Effector CD4-positive, alpha-beta T cell (primary cell): ENCODE measurements around the gene CSNK2A2.

Source experiments
- DNase-seq: peaks from one replicate; pipeline ENCODE4 v3.0.0-alpha.2; 2020
- total RNA-seq: gene quantifications from one replicate; lab custom pipeline; 2026; lab: John Stamatoyannopoulos, UW

The CSNK2A2 gene
- 78.2 reads per million, percentile 78 among the genes with 10 or more reads in this experiment for total RNA-seq

DNA sequence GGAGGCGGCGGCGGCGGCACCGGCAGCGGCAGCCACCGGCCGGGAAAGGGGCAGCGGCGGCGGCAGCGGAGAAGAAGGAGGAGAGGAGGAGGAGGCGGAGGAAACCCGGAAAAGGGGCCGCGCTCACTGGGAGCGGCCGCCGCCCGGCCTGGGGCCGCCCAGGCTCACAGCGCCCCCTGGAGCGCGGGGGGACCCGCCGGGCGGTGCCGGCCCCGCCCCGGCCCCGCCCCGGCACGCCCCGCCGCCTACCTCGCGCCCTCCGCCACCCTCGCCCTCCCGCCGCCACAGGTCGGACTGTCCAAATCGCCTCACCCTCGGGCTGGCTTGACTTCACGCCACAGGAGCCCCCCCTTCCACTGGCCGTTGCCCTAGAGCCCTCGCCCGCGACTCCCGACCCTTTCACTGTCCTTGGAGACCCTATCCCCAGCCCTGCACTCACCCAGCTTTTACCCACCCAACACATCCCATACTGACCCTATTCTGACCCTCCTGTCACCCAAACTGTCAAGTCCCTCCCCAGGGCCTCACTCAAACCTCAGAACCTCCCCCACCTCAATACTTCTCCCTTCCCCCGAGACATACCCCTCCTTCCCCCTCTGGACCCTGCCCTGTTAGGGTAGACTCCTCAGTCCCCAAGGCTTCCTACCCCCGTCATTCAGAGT is at the start of gene CSNK2A2:
Gene CSNK2A2, minus strand, starts transcription at position 85 of the 662 bp plus-strand sequence. CDS start 370 bp downstream, outside the sequence.
- peak; percentile 64 for DNase-seq

DNA sequence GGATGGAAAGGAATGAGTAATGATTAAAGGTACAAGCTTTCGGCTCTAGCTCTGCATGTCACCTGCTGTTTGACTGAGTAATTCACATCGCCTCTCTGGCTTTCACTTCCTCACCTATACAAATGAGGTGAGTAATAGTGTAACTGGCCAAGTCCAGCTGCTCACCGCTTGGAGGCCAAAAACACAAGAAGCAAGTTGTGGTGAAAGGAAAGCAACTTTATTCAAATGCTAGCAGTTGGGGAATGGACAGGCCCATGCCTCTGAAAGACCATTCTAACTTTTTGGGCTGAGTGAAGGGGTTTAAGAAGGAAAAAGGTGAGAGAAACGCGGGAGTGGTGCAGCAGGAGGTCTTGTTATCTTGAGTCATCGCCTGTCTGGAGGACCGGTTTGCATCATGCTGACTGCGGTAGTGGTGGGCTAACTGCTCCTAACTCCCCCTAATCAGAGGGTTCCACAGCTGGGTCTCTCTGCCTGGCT is 45.7 kb upstream of the CSNK2A2 start:
- no peak for DNase-seq

DNA sequence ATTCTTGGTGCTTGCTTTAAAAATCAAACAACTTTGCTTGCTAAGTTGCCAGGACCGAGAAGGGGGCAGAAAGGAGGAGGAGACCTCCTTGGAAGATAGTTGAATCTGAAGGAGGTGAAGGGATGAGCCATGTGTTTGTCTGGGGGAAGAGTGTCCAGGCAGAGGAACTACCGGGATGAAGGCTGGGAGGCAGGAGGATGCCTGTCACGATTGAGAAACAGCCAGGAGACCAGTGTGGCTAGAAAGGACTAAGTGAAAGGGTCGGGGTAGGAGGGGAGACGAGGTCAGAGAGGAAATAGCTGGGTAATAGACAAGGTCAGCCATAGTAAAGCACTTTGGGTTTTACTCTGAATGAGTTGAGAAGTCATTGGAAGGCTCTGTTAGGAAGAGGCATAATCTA is 38.9 kb upstream of the CSNK2A2 start:
- DNase-seq = no peak

DNA sequence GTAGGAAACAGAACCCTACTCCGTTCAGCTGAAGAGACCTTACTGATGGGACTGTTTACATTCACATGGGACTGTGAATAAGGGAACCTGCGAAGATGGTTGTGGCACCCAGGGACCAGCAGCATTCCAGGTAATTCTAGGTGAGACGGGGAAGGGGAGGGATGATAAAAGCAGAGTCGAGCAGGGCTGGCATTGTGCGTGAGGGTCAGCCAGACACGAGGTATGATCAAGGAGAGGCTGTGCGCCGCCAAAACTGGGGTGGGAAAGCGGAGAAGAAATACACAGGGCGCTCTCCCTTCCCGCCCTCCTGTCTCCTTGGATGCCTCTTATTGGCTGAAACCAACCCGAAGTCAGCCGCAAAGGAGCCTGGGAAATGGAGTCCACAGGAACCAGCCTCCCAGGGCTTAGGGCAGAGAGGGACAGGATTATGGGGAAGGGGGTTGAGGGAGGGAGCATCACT is 38.4 kb upstream of the CSNK2A2 start:
- DNase-seq = peak; percentile 52

DNA sequence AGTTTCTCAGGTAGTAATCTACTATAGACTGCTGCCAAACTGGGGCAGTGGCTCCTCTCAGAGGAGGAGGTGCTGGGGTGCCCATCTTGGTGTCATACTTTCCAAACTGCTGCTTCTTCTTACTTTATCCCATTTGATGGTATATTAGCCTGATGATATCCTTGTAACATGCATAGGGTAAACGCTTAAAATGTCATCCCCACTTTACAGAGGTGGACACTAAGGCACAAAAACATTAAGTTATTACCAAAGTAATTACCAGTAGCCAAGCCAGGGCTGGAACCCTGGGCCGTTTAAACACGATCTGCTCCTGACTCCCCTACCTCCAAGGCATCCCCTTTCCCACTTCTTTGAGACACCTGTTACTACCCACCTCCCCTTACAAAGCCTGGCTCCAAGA is 37.8 kb upstream of the CSNK2A2 start:
- DNase-seq = no peak

DNA sequence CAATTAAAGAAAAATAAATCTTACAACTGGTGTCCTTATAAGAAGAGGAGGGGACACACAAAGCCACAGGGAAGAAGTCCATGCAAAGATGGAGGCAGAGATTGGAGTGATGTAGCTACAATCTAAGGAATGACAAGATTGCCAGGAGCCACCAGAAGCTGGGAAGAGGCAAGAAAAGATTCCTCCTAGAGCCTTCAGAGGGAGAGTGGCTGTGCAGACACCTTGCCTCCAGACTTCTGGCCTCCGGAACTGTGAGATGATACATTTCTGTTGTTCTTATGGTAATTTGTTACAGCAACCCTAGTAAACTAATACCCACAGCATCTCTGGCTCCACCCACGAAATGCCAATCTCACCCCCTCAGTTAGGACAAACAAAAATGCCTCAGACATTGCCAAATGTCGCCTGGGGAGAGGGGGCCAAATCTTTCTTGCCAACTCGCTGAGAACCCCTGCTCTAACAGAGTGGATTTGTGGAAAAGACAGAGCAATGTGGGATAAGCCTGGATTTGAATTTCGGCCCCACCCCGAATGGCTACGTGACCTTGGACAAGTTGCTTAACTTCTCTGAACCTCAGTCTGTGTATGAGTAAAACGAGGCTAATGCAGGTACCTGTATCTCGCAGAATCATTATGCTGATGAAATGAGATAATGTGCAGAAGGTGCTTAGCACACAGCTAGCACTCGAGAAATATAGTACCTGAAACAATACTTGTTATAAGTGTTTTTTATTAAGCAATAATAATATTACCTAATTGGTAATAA is 37.1 kb upstream of the CSNK2A2 start:
- DNase-seq = no peak

DNA sequence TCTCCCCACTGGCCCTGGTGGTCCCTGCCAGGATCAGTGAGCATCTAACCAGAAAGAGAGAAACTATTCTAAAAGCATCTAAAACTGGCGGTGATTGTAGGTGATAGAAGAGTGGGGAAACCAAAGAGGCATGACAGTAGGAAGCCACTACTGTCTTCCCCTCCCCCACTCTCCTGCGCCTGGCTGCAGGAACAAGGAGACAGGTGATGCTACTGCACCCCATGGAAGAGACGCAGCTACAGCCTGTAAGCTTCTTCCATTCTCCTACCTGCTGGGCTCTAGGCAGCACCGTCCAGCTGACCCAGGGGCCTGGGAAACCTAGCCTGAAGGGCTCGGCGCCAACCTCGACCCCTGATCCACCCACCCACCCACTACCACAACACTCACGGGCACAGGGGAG is 32.4 kb upstream of the CSNK2A2 start:
- DNase-seq = no peak

DNA sequence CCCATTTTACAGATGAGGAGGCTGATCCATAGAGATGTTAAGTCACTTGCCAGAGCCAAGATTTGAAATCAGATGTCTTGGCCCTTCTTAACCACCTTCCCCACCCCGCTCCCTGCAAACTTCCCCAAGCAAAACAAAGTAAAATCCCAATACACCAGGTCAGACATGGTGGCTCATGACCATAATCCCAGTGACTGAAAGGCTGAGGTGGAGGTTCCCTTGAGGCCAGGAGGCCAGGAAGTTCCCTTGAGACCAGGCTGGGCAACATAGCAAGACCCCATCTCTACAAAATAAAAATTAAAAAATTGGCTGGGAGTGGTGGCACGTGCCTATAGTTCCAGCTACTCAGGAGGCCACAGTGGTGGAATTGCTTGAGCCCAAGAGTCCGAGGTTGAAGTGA is 28.9 kb upstream of the CSNK2A2 start:
- DNase-seq = no peak

DNA sequence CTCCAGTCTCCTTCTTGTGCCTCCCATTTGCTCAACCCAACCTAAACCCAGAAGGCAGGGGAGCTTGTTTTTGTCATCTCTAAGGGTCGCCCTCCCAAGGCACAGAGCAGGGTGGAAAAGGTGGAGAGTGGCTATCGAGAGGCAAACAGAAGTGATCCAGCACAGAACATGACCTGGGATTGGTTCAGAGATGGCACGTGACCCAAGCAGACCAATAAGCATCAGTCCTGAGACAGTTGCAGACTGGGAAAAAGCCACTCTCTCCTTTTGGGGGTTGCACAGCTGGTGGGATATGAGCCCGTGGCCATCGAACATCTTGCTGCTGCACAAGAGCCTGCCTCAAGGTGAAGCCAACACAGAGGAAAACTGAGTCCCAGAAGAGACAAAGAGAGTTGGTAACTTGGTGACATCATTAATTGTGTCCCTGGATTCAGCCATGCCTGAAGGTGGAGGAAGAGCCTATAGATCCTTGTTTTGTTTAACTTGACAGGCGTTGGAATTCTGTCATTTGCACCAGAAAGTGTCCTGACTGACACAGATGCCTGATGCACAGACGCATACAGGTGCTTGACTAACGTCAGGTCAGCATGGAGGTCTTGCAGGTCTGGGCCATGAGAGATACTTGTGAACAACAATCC is 28.2 kb upstream of the CSNK2A2 start:
- no peak for DNase-seq

DNA sequence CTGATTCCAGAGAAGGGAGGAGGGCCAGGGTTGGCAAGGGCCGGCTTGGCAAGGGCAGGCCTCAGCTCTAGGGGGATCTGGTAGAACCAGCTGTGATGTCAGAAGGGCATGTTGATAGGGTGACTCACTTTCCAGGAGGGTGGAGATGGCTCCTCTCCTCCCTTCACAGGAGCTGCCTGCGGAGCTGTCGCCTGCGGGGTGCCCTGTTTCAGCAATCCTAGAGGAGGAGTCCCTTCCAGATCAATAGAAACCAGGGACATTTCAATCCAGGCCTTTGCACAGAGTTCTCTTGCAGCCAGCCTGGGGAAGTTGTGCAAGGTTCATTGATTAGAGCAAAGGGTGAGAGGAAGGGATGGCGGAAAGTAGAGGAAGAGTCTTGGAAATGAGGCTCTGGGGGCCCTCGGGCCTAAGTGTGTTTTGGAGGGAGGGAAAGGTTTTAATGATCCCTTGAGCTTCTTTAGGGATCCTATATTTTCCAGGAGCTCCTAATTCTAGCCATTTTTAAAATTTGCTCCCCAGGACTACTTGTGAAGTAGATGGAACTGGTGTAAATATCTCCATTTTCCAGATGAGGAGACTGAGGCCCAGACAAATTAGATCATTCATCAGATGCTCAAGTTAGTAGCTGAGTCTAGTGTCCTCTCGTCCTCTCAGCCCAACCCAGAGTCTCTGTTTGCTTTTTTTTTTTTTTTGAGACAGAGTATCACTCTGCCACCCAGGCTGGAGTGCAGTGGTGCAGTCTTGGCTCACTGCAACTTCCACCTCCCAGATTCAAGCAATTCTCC is 24.8 kb upstream of the CSNK2A2 start:
- no peak for DNase-seq

DNA sequence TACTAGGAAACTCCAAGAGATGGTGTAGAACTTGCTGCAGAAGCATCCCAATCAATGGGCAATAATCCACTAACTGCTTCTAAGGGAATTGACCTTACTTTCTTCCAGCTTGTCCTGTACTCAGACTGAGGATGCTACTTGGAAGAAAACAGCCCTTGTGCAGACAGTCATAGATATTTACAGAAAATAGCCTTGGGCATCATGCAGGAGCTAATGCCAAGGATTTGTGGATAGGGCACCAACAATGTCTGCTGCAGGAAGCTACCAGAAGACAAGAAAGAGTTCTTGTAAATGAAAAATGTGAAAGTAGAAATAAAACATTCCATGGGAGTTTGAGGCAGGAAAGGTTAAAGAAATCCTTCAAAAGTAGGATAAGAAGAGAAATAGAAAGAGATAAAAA is 21.5 kb upstream of the CSNK2A2 start:
- DNase-seq = no peak

DNA sequence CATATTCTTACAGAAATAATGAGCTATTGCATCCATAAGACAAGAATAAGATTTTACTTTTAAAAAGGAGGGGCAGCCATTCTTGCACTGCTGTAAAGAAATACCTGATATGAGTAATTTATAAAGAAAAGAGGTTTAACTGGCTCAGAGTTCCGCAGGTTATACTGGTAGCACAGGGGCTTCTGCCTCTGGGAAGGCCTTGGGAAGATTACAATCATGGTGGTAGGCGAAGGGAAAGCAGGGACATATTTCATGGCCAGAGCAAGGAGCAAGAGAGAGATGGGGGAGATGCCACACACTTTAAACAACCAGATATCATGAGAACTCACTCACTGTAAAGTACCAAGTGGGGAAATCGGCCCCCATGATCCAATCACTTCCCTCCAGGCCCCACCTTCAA is 20.9 kb upstream of the CSNK2A2 start:
- no peak for DNase-seq

DNA sequence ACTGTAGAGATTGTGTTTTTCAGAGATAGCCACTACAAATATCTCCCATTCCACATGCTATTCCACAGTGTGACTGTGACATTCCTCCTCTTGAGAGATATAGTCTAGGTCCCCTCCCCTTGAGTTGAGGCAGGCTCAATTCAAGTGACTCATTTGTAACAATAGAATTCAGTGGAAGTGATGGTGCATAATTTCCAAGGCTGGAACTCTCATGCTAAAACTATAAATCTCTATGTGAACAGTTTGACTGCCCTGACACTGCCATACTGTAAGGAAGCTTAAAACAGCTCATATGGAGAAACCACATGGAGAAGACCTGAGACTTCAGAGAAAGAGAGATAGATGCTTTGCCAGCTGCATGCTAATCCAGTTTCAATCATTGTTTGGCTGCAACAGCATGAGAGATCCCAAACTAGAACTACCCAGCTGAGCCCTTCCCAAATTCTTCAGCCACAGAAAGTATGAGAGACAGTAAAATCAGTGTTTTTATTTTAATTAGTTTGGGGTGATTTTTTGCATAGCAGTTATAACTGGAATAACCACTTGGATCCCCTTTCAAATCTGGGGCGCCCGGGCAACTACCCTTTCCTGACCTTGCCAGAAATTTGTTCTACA is 19.5 kb upstream of the CSNK2A2 start:
- no peak for DNase-seq

DNA sequence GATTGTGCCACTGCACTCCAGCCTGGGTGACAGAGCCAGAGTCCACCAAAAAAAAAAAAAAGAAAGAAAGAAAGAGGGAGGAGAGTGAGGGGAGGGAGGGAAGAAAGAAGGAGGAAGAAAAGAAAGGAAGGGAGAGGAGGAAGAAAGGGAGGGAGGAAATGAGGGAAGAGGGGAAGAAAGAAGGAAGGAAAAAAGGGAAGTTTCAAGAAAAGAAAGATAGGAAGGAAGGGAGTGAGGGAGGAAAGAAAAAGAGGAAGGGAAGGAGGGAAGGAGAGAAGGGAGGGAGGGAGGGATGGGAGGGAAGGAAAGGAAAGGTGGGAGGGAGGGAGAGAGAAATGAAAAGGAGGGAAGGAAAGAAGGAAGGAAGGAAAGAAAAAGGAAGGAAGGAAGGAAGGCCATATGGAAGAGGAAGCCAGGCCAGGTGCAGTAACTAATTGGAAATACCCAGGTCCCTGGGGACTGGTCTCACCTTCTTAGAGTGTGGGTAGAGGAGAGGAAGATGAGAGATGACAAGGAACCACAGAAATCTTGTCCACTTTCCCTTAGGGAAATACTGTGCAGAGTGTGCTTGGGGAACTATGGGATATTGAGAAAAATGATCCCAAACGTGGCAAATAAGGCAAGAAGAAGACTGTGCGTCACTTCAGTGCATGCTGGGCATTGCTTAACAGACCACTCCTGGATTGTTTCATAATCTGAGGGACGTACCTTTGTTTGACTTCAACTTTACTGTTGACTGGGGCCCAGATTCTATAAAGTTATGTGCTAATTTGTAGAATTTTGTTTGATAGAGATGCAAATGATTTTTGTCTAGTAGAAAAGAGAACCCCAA is 15.1 kb upstream of the CSNK2A2 start:
- no peak for DNase-seq

DNA sequence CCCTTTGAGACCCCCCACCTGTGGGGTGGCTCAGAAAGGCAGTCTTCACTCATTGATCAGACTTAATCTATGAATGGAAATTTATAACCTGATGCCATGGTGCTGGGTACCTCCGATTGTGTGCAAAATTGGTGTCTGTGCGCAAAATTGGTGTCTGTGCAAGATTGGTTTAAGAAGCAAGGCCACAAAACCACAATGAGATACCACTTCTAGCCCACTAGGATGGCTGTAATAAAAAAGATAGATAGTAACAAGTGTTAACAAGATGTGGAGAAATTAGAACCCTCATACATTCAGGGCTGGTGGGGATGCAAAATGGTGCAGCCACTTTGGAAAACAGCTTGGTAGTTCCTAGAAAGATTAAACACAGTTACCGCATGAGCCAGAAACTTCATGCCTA is 13.9 kb upstream of the CSNK2A2 start:
- DNase-seq = no peak

DNA sequence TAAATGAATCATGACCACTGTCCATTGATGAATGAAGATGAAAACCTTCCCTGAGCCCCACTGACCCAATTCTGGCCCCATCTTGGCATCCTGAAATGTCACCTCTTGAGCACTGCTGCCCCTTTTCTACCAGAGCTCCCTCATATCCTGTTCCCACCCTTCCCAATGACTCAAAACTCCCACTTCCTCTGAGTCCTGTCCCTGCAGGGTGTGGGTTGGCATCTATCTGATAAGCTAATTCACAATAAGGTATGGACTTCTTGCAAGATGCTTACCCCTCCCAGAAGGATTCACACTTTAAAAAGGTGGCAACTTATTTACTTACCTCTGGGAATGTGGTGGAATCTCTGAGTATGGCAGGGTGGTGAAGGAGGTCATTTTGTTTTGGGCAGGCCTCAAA is 13.3 kb upstream of the CSNK2A2 start:
- no peak for DNase-seq

DNA sequence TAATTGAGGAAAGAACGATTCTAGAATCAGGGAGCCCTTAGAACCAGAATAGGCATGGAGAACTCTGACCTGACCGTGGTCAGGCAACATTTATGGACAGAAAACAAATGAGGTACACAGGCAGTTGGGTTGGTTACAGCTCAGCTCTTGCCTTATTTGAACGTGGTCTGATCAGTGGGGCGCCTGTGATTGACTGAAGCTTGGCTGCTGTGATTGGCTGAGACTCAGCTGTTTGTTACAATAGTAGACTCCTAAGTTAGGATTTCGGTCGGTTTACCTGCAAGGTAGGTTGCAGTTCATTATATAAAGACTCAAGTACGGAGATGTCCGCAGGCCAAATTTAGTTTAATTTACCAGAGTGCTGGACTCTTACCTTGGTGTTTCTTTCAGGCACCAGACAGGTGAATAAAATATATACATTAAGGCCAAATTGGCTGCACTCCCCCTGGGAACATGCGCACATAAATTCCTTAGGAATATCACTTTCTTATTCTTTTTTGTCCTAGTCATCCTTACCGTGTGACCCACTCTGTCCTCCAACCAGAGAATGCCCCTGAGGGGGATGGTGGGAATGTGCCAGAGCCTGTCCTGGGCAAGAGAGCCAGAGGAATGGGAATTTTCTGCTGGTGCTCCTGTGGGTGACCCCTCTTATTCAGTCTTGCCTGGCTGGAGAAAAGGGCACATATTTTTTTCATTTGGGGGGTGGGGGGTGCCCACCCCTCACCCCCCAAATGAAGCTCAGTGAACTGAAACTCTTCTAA is 7.5 kb upstream of the CSNK2A2 start:
- no peak for DNase-seq

DNA sequence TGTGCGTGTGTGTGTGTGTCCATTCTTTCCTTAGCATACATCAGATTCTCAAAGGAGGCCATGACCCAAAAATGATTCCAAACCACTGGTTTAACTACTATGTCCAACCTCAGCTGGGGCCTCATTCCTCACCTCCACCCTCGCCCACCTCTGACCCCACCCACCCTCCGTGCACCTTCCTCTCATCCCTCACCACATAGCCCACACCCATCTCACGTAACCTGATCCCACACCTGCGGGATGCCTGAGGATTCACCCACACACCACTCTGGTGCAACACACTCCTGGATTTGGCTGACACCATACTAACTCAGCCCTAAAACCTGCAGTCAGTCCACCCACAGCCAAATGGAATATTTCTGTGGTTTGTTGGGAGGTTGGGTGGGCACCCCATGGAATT is 3.3 kb upstream of the CSNK2A2 start:
- DNase-seq = no peak

DNA sequence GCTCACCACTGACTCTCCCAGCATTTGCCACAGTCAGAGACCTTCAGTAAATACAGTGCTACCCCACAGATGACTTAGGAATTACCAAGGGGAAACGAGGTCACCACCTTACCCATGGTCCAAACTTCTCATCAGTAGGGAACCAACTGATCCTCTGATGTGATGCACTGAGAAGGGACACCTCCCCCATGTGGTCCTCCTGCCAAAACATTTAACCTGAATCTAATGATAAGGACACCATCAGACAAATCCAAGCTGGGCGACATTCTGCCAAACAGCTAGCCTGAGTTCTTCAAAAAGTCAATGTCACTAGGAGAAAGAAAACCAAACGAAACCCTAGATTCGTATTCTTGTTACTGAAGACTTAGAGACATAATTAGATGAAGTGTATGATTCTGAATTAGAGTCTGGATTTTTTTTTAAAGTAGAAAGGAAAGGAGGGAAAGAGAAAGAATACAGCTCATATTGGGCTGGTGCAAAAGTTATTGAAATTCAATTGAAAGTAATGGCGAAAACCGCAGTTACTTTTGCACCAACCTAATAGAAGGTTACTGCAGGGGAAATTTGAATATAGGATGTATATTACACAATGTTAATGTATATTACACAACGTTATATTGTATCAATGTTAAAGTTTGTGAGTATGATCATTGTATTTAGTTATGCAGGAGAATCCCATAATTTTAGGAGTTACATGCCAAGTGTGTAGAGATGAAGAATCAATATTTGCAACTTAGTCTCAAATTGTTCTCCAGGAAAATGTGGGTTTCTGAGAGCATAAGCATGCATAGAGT is 2.3 kb upstream of the CSNK2A2 start:
- DNase-seq = no peak
